ENCODE data around the gene CPED1.
"Not testable (repeated sequence)": the region's sequence is repeated elsewhere in the genome, so short reads cannot be mapped to it uniquely, and the experiment has no call there.

Gene CPED1

DNA sequence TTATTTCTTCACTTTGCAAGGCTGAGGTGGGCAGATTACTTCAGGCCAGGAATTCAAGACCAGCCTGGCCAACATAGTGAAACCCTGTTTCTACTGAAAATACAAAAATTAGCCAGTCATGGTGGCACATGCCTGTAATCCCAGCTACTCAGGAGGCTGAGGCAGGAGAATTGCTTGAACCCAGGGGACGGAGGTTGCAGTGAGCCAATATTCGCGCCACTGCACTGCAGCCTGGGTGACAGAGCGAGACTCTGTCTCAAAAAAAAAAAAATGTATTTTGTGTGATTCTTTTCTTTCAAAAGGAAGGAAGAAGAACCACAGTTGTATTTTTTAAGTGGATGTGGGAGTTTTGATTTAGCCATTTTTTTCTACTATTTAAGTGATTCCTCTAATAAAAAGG, 195.4 kb downstream of the CPED1 start:
- not testable (repeated sequence) for H3K4me3 ChIP-seq (ENCODE audit: low read length in 2 of 2); H3K4me1 ChIP-seq (ENCODE audit: control insufficient read depth in 2 of 2, insufficient read depth in 2 of 2, low read length in 2 of 2); H3K27me3 ChIP-seq (ENCODE audit: control insufficient read depth in 2 of 2, insufficient read depth in 2 of 2, low read length in 2 of 2); H3K27ac ChIP-seq (ENCODE audit: low read depth in 2 of 2, low read length in 2 of 2); H3K9me3 ChIP-seq (ENCODE audit: control insufficient read depth in 2 of 2, low read length in 2 of 2); H3K9ac ChIP-seq (ENCODE audit: low read depth in 1 of 2, low read length in 2 of 2); H3K36me3 ChIP-seq (ENCODE audit: control insufficient read depth in 2 of 2, insufficient read depth in 2 of 2, low read length in 2 of 2)

DNA sequence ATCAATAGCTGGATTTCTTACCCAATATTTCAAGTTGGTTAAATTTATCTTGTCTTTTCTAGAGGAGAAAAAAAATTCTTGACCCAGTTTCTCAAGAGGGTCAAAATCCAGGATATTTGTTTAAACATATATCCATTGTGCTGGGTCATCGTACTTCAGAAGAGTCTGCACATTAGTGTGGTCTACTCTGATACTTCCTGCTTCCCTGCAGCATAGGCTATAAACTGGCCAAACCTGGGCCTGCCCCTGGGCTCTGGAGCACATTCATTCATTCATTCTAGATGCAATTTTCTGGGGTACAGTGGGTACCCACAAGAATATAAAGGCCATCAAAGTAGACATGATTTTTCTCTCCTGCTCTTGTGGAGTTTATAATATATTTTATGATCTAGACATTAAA, 198.2 kb downstream of the CPED1 start:
- Histone ChIP-seq H3K4me3 (ENCODE audit: low read length in 2 of 2) (no peak overlapping the region), H3K27me3 (ENCODE audit: control insufficient read depth in 2 of 2, insufficient read depth in 2 of 2, low read length in 2 of 2) (no peaks in the 10 kb centered on the region), H3K36me3 (ENCODE audit: control insufficient read depth in 2 of 2, insufficient read depth in 2 of 2, low read length in 2 of 2) (no peaks in the 10 kb centered on the region), H3K9me3 (ENCODE audit: control insufficient read depth in 2 of 2, low read length in 2 of 2) (no peaks in the 10 kb centered on the region), H3K27ac (ENCODE audit: low read depth in 2 of 2, low read length in 2 of 2) (no peak overlapping the region), H3K4me1 (ENCODE audit: control insufficient read depth in 2 of 2, insufficient read depth in 2 of 2, low read length in 2 of 2) (peaks cover 4 to 5% of the 10 kb centered on the region in 2 donors), H3K9ac (ENCODE audit: low read depth in 1 of 2, low read length in 2 of 2) (no peak overlapping the region)

DNA sequence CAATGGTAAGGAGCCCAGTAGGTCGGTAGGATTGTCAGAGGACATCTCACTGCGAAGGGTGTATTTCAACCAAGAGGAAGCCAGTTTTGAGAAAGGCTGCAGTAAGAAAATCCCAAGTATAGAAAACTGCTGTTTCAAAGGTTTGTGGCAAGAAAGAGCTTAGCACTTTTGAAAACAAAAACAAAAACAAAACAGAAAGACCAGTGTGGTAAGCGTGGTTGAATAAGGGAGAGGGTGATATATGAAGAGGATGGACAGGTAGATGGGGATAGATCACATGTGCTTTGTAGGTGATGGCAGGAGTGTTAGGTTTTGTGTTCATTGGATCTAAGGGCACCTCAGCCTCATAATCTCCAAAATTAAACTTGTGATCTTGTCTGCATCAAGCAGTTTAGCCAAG, 198.7 kb downstream of the CPED1 start:
- peaks cover 4 to 5% of the 10 kb centered on the region in 2 donors for H3K4me1 ChIP-seq (ENCODE audit: control insufficient read depth in 2 of 2, insufficient read depth in 2 of 2, low read length in 2 of 2)
- H3K27ac ChIP-seq (ENCODE audit: low read depth in 2 of 2, low read length in 2 of 2) = no peak overlapping the region
- no peaks in the 10 kb centered on the region for H3K27me3 ChIP-seq (ENCODE audit: control insufficient read depth in 2 of 2, insufficient read depth in 2 of 2, low read length in 2 of 2)
- no peak overlapping the region for H3K9ac ChIP-seq (ENCODE audit: low read depth in 1 of 2, low read length in 2 of 2)
- no peaks in the 10 kb centered on the region for H3K36me3 ChIP-seq (ENCODE audit: control insufficient read depth in 2 of 2, insufficient read depth in 2 of 2, low read length in 2 of 2)
- no peaks in the 10 kb centered on the region for H3K9me3 ChIP-seq (ENCODE audit: control insufficient read depth in 2 of 2, low read length in 2 of 2)
- H3K4me3 ChIP-seq (ENCODE audit: low read length in 2 of 2) = no peak overlapping the region

DNA sequence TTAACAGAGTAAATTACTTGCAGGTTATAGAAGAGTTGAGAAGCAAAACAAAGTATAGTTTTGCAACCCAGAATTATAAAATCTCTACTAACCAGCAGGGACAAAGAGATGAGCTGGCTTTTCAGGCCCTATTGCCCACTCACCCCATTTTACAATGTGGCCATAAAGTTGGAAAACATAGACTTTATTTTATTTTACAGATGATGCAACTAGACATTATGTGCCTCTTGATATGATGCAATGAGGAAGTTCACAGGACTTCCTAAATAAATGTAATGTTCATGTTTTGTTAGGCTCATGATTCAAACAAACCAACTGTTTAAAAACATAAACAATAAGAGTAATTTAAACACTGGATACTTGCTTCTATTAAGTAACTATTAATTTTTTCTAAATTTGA, 199.2 kb downstream of the CPED1 start:
- H3K36me3 ChIP-seq (ENCODE audit: control insufficient read depth in 2 of 2, insufficient read depth in 2 of 2, low read length in 2 of 2) = no peaks in the 10 kb centered on the region
- H3K9ac ChIP-seq (ENCODE audit: low read depth in 1 of 2, low read length in 2 of 2) = no peak overlapping the region
- H3K4me3 ChIP-seq (ENCODE audit: low read length in 2 of 2) = no peak overlapping the region
- no peaks in the 10 kb centered on the region for H3K27me3 ChIP-seq (ENCODE audit: control insufficient read depth in 2 of 2, insufficient read depth in 2 of 2, low read length in 2 of 2)
- no peak overlapping the region for H3K27ac ChIP-seq (ENCODE audit: low read depth in 2 of 2, low read length in 2 of 2)
- H3K4me1 ChIP-seq (ENCODE audit: control insufficient read depth in 2 of 2, insufficient read depth in 2 of 2, low read length in 2 of 2) = peaks cover 4 to 5% of the 10 kb centered on the region in 2 donors
- no peaks in the 10 kb centered on the region for H3K9me3 ChIP-seq (ENCODE audit: control insufficient read depth in 2 of 2, low read length in 2 of 2)

DNA sequence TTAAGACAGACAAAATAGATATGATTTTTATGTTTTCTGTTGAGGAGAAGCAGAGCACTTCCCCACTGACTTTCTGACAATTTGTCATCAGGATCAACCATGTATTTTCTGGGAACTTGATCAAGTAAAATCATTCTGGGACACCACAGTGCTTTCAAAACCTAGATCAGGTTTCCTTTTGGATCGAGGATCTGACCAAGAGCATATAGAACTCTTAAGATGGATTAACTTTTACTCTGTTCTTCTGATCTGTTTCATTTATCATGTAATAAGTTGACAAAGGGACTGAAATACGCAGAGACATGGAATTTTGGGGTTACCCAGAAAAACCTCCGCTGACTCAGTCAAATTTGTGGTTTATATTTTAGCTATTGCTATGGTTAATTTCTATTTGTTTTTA, 204.3 kb downstream of the CPED1 start:
- no peak overlapping the region for H3K9ac ChIP-seq (ENCODE audit: low read depth in 1 of 2, low read length in 2 of 2)
- H3K9me3 ChIP-seq (ENCODE audit: control insufficient read depth in 2 of 2, low read length in 2 of 2) = no peaks in the 10 kb centered on the region
- no peaks in the 10 kb centered on the region for H3K27me3 ChIP-seq (ENCODE audit: control insufficient read depth in 2 of 2, insufficient read depth in 2 of 2, low read length in 2 of 2)
- no peak overlapping the region for H3K27ac ChIP-seq (ENCODE audit: low read depth in 2 of 2, low read length in 2 of 2)
- H3K36me3 ChIP-seq (ENCODE audit: control insufficient read depth in 2 of 2, insufficient read depth in 2 of 2, low read length in 2 of 2) = no peaks in the 10 kb centered on the region
- no peaks in the 10 kb centered on the region for H3K4me1 ChIP-seq (ENCODE audit: control insufficient read depth in 2 of 2, insufficient read depth in 2 of 2, low read length in 2 of 2)
- no peak overlapping the region for H3K4me3 ChIP-seq (ENCODE audit: low read length in 2 of 2)

DNA sequence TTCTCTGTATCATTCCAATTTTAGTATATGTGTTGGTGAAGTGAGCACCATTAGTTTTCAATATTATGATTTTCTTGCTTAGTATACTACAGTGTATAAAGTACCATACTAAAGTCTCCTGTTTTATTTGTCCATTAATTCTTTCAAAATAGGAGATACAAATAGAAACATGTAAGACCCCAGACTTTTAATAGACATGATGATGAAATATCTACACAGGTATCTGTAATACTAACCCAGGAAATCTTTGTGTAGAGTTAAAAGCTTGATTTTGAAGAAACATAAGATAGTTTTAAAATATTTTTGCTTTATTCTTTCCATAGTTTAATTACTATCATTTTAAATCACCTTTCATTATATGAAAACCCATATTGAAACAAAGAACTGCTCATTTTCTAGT, 206.5 kb downstream of the CPED1 start:
- no peaks in the 10 kb centered on the region for H3K4me1 ChIP-seq (ENCODE audit: control insufficient read depth in 2 of 2, insufficient read depth in 2 of 2, low read length in 2 of 2)
- H3K9me3 ChIP-seq (ENCODE audit: control insufficient read depth in 2 of 2, low read length in 2 of 2) = no peaks in the 10 kb centered on the region
- no peak overlapping the region for H3K9ac ChIP-seq (ENCODE audit: low read depth in 1 of 2, low read length in 2 of 2)
- no peak overlapping the region for H3K4me3 ChIP-seq (ENCODE audit: low read length in 2 of 2)
- no peaks in the 10 kb centered on the region for H3K27me3 ChIP-seq (ENCODE audit: control insufficient read depth in 2 of 2, insufficient read depth in 2 of 2, low read length in 2 of 2)
- no peaks in the 10 kb centered on the region for H3K36me3 ChIP-seq (ENCODE audit: control insufficient read depth in 2 of 2, insufficient read depth in 2 of 2, low read length in 2 of 2)
- H3K27ac ChIP-seq (ENCODE audit: low read depth in 2 of 2, low read length in 2 of 2) = no peak overlapping the region

DNA sequence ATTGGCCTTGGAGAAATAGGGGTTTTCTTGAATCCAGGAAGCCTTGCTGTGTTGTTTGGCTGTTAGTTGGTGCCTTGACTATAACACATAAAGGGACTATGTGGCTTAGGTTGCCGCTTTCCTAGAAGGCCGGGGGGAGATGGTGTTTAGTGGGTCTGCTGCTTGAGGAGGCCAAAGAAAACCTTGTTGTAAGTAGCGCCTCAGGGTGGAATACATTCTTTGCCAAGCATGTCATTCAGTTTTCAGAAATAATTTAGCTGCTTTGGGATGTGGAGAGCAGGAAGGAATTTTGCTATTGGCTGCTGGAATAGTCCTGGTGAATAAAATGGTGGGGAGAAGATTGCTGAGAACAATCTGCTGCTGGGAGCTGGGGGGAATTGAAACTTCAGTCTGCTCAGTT, 207.4 kb downstream of the CPED1 start:
- Histone ChIP-seq H3K27me3 (ENCODE audit: control insufficient read depth in 2 of 2, insufficient read depth in 2 of 2, low read length in 2 of 2) (no peaks in the 10 kb centered on the region), H3K27ac (ENCODE audit: low read depth in 2 of 2, low read length in 2 of 2) (no peak overlapping the region), H3K36me3 (ENCODE audit: control insufficient read depth in 2 of 2, insufficient read depth in 2 of 2, low read length in 2 of 2) (no peaks in the 10 kb centered on the region), H3K9ac (ENCODE audit: low read depth in 1 of 2, low read length in 2 of 2) (no peak overlapping the region), H3K9me3 (ENCODE audit: control insufficient read depth in 2 of 2, low read length in 2 of 2) (no peaks in the 10 kb centered on the region), H3K4me1 (ENCODE audit: control insufficient read depth in 2 of 2, insufficient read depth in 2 of 2, low read length in 2 of 2) (no peaks in the 10 kb centered on the region), H3K4me3 (ENCODE audit: low read length in 2 of 2) (no peak overlapping the region)

DNA sequence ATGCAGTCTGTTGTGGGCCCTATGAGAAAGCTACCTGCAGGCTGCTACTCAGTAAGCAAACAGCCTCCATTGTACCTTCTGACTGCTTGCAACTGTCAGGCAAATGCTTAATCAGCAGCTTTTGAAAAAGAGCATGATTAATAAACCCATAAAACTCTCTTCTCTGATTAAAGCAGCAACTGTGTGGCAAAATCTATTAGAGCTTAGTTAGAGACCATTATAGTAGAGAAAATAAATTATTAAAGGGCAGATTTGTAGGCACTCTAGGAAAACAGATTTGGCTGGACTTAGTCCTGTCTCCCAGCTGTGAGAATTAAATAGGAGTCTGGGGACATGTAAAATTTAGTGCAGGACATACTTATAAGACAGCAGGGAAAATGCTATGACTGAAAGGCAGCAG, 207.8 kb downstream of the CPED1 start:
- no peaks in the 10 kb centered on the region for H3K4me1 ChIP-seq (ENCODE audit: control insufficient read depth in 2 of 2, insufficient read depth in 2 of 2, low read length in 2 of 2)
- H3K9me3 ChIP-seq (ENCODE audit: control insufficient read depth in 2 of 2, low read length in 2 of 2) = no peaks in the 10 kb centered on the region
- no peak overlapping the region for H3K4me3 ChIP-seq (ENCODE audit: low read length in 2 of 2)
- no peaks in the 10 kb centered on the region for H3K36me3 ChIP-seq (ENCODE audit: control insufficient read depth in 2 of 2, insufficient read depth in 2 of 2, low read length in 2 of 2)
- H3K9ac ChIP-seq (ENCODE audit: low read depth in 1 of 2, low read length in 2 of 2) = no peak overlapping the region
- no peak overlapping the region for H3K27ac ChIP-seq (ENCODE audit: low read depth in 2 of 2, low read length in 2 of 2)
- H3K27me3 ChIP-seq (ENCODE audit: control insufficient read depth in 2 of 2, insufficient read depth in 2 of 2, low read length in 2 of 2) = no peaks in the 10 kb centered on the region

DNA sequence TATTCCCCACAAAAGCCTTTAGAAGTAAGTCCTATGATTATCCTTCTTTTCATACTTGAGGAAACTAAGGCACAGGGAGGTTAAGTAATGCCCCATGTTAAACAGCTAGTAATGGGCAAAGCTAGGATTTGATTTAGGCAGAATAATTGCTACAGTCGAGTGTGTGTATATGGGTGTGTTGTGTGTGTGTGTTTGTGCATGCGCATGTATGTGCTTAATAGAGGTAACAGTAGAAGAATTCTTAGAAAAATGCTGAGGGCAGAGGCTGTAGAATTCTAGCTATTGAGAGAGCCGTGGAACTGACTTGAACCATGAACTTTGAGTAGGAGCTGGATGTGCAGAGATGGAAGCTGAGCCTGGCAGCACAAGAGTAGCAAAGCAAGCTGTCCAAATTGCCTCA, 208.9 kb downstream of the CPED1 start:
- Histone ChIP-seq H3K9me3 (ENCODE audit: control insufficient read depth in 2 of 2, low read length in 2 of 2) (no peaks in the 10 kb centered on the region), H3K9ac (ENCODE audit: low read depth in 1 of 2, low read length in 2 of 2) (no peak overlapping the region), H3K27ac (ENCODE audit: low read depth in 2 of 2, low read length in 2 of 2) (no peak overlapping the region), H3K4me3 (ENCODE audit: low read length in 2 of 2) (no peak overlapping the region), H3K36me3 (ENCODE audit: control insufficient read depth in 2 of 2, insufficient read depth in 2 of 2, low read length in 2 of 2) (no peaks in the 10 kb centered on the region), H3K4me1 (ENCODE audit: control insufficient read depth in 2 of 2, insufficient read depth in 2 of 2, low read length in 2 of 2) (no peaks in the 10 kb centered on the region), H3K27me3 (ENCODE audit: control insufficient read depth in 2 of 2, insufficient read depth in 2 of 2, low read length in 2 of 2) (no peaks in the 10 kb centered on the region)

DNA sequence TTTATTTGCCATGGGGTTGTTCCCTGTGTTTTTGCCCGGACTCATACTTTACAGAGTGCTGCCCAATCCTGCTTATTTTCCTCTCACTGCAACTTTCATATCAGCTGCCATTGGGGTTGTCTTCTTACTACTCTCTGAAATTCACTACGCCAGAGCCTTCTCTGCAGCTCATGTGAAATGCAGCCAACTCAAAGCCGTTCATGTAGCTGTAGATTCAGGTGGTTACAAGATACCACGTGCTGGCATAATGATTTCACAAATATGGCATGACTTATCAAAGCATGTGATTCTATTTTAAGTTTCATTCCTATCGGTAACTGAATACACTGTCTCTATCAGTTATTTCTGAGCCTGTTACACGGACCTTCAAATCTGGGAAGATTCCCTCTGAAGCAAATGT, 210.0 kb downstream of the CPED1 start:
- Histone ChIP-seq H3K9me3 (ENCODE audit: control insufficient read depth in 2 of 2, low read length in 2 of 2) (no peaks in the 10 kb centered on the region), H3K36me3 (ENCODE audit: control insufficient read depth in 2 of 2, insufficient read depth in 2 of 2, low read length in 2 of 2) (no peaks in the 10 kb centered on the region), H3K9ac (ENCODE audit: low read depth in 1 of 2, low read length in 2 of 2) (no peak overlapping the region), H3K27ac (ENCODE audit: low read depth in 2 of 2, low read length in 2 of 2) (no peak overlapping the region), H3K27me3 (ENCODE audit: control insufficient read depth in 2 of 2, insufficient read depth in 2 of 2, low read length in 2 of 2) (no peaks in the 10 kb centered on the region), H3K4me1 (ENCODE audit: control insufficient read depth in 2 of 2, insufficient read depth in 2 of 2, low read length in 2 of 2) (no peaks in the 10 kb centered on the region), H3K4me3 (ENCODE audit: low read length in 2 of 2) (no peak overlapping the region)

DNA sequence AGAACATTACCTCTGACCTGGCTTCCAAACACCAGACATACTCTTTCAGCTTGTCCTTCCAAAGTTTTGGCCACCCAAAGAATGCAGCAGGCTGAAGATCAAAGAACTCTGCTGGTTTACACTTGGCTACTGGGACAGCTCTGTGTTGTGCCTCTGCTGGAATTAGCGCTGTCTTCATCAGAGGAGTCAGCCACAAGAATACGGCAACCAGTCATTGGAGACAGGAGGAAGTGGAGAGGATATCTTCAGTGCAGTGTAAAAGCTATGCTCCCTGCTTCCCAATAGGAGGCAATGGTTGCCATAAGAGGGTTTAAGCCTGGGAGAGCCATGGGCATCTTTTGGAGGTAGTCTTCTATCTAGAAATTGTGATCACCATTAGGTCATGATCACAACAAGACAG, 213.6 kb downstream of the CPED1 start:
- Histone ChIP-seq H3K27me3 (ENCODE audit: control insufficient read depth in 2 of 2, insufficient read depth in 2 of 2, low read length in 2 of 2) (no peaks in the 10 kb centered on the region), H3K4me1 (ENCODE audit: control insufficient read depth in 2 of 2, insufficient read depth in 2 of 2, low read length in 2 of 2) (no peaks in the 10 kb centered on the region), H3K9ac (ENCODE audit: low read depth in 1 of 2, low read length in 2 of 2) (no peak overlapping the region), H3K27ac (ENCODE audit: low read depth in 2 of 2, low read length in 2 of 2) (no peak overlapping the region), H3K36me3 (ENCODE audit: control insufficient read depth in 2 of 2, insufficient read depth in 2 of 2, low read length in 2 of 2) (no peaks in the 10 kb centered on the region), H3K9me3 (ENCODE audit: control insufficient read depth in 2 of 2, low read length in 2 of 2) (no peaks in the 10 kb centered on the region), H3K4me3 (ENCODE audit: low read length in 2 of 2) (no peak overlapping the region)
